Hepatocyte (in vitro differentiated cells): Measurements from ENCODE around the gene TEX28. TPM values are rescaled to one million over a fixed set of nuclear protein-coding genes. Genes with fewer than 3 reads are reported as not detected.

Experiments used
- DNase-seq: peaks from one replicate; pipeline ENCODE4 v3.0.0-alpha.2; 2016; ENCODE audit warnings: low spot score
- H2AFZ ChIP-seq: fragments of 200-600 bp; sonication (generic); 2 replicates; pipeline ENCODE4 v1.6.0; 2016; ENCODE audit warnings: antibody characterized with exemption, mild to moderate bottlenecking
- H3K27ac ChIP-seq: fragments of 200-600 bp; sonication (generic); 2 replicates; pipeline ENCODE4 v1.5.1; 2016; ENCODE audit warnings: mild to moderate bottlenecking
- H3K27me3 ChIP-seq: fragments of 200-600 bp; sonication (generic); 2 replicates; pipeline ENCODE4 v1.6.1; 2016
- H3K36me3 ChIP-seq: fragments of 200-600 bp; sonication (generic); replicated peaks from 2 replicates; pipeline ENCODE4 v1.5.1; 2016; ENCODE audit warnings: low read depth; ENCODE audit not compliant: insufficient read depth
- H3K4me1 ChIP-seq: fragments of 200-600 bp; sonication (generic); 2 replicates; pipeline ENCODE4 v1.5.1; 2016; ENCODE audit warnings: mild to moderate bottlenecking, moderate library complexity; ENCODE audit not compliant: insufficient read depth
- H3K4me2 ChIP-seq: fragments of 200-600 bp; sonication (generic); 2 replicates; pipeline ENCODE4 v1.6.0; 2016
- H3K4me3 ChIP-seq: fragments of 200-600 bp; sonication (generic); 2 replicates; pipeline ENCODE4 v1.5.1; 2016; ENCODE audit warnings: mild to moderate bottlenecking
- H3K79me2 ChIP-seq: fragments of 200-600 bp; sonication (generic); 2 replicates; pipeline ENCODE4 v1.6.0; 2017; ENCODE audit warnings: mild to moderate bottlenecking
- H3K9me2 ChIP-seq: fragments of 200-600 bp; sonication (generic); replicated peaks from 2 replicates; pipeline ENCODE4 v1.6.0; 2017; ENCODE audit warnings: mild to moderate bottlenecking; ENCODE audit not compliant: insufficient read depth
- H3K9me3 ChIP-seq: fragments of 200-600 bp; sonication (generic); 2 replicates; pipeline ENCODE4 v1.5.1; 2016; ENCODE audit warnings: low read depth, mild to moderate bottlenecking
- H4K20me1 ChIP-seq: fragments of 200-600 bp; sonication (generic); 2 replicates; pipeline ENCODE4 v1.6.0; 2016; ENCODE audit warnings: mild to moderate bottlenecking; ENCODE audit not compliant: insufficient read depth, poor library complexity, severe bottlenecking
- CTCF ChIP-seq: fragments of 200-600 bp; sonication (generic); IDR thresholded peaks from 2 replicates; pipeline ENCODE4 v1.5.1; 2016; ENCODE audit warnings: antibody characterized with exemption, mild to moderate bottlenecking; ENCODE audit not compliant: poor library complexity
- EZH2 ChIP-seq: fragments of 200-600 bp; sonication (generic); IDR thresholded peaks from 2 replicates; pipeline ENCODE4 v1.6.1; 2016; ENCODE audit warnings: antibody characterized with exemption, mild to moderate bottlenecking, borderline replicate concordance
- EZH2phosphoT487 ChIP-seq: fragments of 200-600 bp; sonication (generic); IDR thresholded peaks from one replicate; pipeline ENCODE4 v1.6.1; 2018; ENCODE audit warnings: antibody characterized with exemption, mild to moderate bottlenecking, low read depth, moderate library complexity; ENCODE audit not compliant: unreplicated experiment, severe bottlenecking
- WGBS: methylation state at CpG from one replicate; pipeline ENCODE4 v1.1.6; 2016; ENCODE audit warnings: low lambda C conversion rate; ENCODE audit errors: missing lambda C conversion rate; 5-methylcytosine and 5-hydroxymethylcytosine counted together
- polyA plus RNA-seq: library from polyadenylated mRNA; unstranded; fragments of >200 nt; fragmentation: Nextera tagmentation; extraction: Ambion mirVana; gene quantifications from 2 replicates; pipeline ENCODE4 v1.2.1, GENCODE V29; 2016
- total RNA-seq: library from RNA; depleted of rRNA; stranded (reverse); fragments of >200 nt; gene quantifications from 2 replicates; pipeline ENCODE4 v1.2.3, GENCODE V29; 2014

The TEX28 gene
- total and polyA plus RNA-seq, 2 experiments from 2014 or later = not detected

GRCh38 chrX:154328646-154329045 lies 33.7 kb upstream of the TEX28 start:
- no peaks in the 10 kb centered on the region for H3K9me2 ChIP-seq
- no peak overlapping the region for H3K4me2 ChIP-seq
- DNase-seq = no peak
- no peaks in the 10 kb centered on the region for H3K79me2 ChIP-seq
- H3K4me1 ChIP-seq = no peaks in the 10 kb centered on the region
- H2AFZ ChIP-seq = no peak overlapping the region
- H3K4me3 ChIP-seq = no peak overlapping the region
- no peaks in the 10 kb centered on the region for H3K9me3 ChIP-seq
- no peak overlapping the region for H3K27ac ChIP-seq
- no peak for TF ChIP-seq CTCF
- TF ChIP-seq EZH2phosphoT487 = no peak
- no peak for TF ChIP-seq EZH2
- no peaks in the 10 kb centered on the region for H3K36me3 ChIP-seq
- WGBS = 88% methylated on average over 5 of the region's 5 CpGs
- H3K27me3 ChIP-seq = no peaks in the 10 kb centered on the region
- no peaks in the 10 kb centered on the region for H4K20me1 ChIP-seq

GRCh38 chrX:154327038-154327820 lies 32.3 kb upstream of the TEX28 start:
- no peak overlapping the region for H3K4me2 ChIP-seq
- H3K79me2 ChIP-seq = no peaks in the 10 kb centered on the region
- H3K4me3 ChIP-seq = no peak overlapping the region
- no peaks in the 10 kb centered on the region for H3K27me3 ChIP-seq
- no peak overlapping the region for H2AFZ ChIP-seq
- no peaks in the 10 kb centered on the region for H3K9me2 ChIP-seq
- DNase-seq = no peak
- no peak overlapping the region for H3K27ac ChIP-seq
- H3K36me3 ChIP-seq = no peaks in the 10 kb centered on the region
- H3K4me1 ChIP-seq = no peaks in the 10 kb centered on the region
- no peaks in the 10 kb centered on the region for H3K9me3 ChIP-seq
- no peaks in the 10 kb centered on the region for H4K20me1 ChIP-seq
- WGBS = 70% methylated on average over 11 of the region's 11 CpGs
- TF ChIP-seq EZH2phosphoT487 (no peak), CTCF (no peak), EZH2 (no peak)

GRCh38 chrX:154325541-154325940 lies 30.6 kb upstream of the TEX28 start:
- no peak overlapping the region for H3K4me2 ChIP-seq
- WGBS = 55% methylated on average over 8 of the region's 8 CpGs

More at GRCh38 chrX:154325541-154325940, 30.6 kb upstream of the TEX28 start:
- Histone ChIP-seq H3K79me2 (no peaks in the 10 kb centered on the region), H3K4me1 (no peaks in the 10 kb centered on the region), H3K4me3 (no peak overlapping the region), H3K36me3 (no peaks in the 10 kb centered on the region), H3K9me2 (no peaks in the 10 kb centered on the region), H3K9me3 (no peaks in the 10 kb centered on the region), H2AFZ (no peak overlapping the region), H3K27ac (no peak overlapping the region), H4K20me1 (no peaks in the 10 kb centered on the region), H3K27me3 (no peaks in the 10 kb centered on the region)
- DNase-seq = no peak
- TF ChIP-seq EZH2 = no peak
- TF ChIP-seq CTCF = no peak
- TF ChIP-seq EZH2phosphoT487 = no peak
